GM10248 (cell line): ENCODE results near the gene NANOS2.

Experiments
- CTCF ChIA-PET: fragments of 300-600 bp; sonication (Branson Sonifier 250); formaldehyde crosslinking; extraction: SDS; loops from one replicate; lab custom pipeline; 2021; ENCODE audit warnings: antibody characterized with exemption; lab: Yijun Ruan, JAX
- POLR2A ChIA-PET: fragments of 350-650 bp; sonication (Branson Sonifier 250); formaldehyde crosslinking; extraction: SDS; loops from one replicate; lab custom pipeline; 2020; ENCODE audit warnings: antibody characterized with exemption; lab: Yijun Ruan, JAX
- DNase-seq: peaks from one replicate; pipeline ENCODE4 v3.0.0; 2012; ENCODE audit errors: extremely low spot score
- TF ChIP-seq, protein P1 (sequence below): IDR thresholded peaks from 2 replicates; pipeline ENCODE4 v1.5.1; 2012; ENCODE audit warnings: mild to moderate bottlenecking, low read depth; ENCODE audit errors: extremely low read depth, missing control alignments, control extremely low read depth

Gene NANOS2

DNA sequence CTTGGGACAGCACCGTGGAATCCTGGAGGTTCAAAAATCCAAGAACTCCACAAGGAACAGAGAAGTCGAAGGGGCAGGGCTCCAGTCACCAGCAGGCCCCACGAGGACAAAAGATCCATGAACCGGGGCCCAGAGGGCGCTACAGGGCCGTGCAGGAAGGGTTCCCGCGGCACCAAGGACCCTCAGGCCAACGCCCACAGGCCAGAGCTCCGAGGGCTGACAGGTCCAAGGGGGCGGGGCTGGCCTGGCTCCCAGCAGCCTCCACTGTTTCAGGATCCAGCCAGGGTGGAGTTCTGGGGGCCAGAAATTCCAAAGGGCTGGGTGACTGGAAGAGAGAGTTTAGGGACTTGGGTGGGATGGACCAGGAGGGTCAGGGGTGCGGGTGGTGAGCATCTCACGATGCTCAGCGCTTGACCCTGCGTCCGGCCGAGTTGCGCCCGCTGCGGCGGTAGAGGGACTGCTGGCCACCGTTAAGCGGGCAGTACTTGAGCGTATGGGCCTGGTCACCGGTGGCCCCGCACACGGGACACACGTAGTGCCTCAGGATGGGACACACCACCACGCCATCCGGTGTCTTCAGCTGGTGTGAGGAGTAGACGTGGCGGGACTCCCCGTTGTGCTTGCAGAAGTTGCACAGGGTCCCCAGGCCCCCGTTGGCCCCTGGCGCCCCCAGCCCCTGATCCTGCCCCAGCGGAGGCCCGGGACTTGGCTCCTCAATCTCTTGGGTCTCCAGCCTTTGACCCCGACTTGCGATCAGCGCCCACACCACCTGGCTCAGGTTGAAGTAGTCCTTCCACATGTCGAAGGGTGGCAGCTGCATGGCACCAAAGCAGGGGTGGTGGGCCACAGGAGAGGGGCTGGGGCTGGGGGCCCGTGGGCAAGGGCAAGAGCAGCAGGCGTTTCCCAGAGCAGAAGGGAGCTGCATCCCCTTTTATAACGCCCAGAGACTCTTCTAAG, at the start of gene NANOS2:
Gene NANOS2 (minus strand): TSS at position 905 of the 957 bp plus-strand sequence. CDS start 85 bp downstream, at position 820.
- TF ChIP-seq, protein P1, sequence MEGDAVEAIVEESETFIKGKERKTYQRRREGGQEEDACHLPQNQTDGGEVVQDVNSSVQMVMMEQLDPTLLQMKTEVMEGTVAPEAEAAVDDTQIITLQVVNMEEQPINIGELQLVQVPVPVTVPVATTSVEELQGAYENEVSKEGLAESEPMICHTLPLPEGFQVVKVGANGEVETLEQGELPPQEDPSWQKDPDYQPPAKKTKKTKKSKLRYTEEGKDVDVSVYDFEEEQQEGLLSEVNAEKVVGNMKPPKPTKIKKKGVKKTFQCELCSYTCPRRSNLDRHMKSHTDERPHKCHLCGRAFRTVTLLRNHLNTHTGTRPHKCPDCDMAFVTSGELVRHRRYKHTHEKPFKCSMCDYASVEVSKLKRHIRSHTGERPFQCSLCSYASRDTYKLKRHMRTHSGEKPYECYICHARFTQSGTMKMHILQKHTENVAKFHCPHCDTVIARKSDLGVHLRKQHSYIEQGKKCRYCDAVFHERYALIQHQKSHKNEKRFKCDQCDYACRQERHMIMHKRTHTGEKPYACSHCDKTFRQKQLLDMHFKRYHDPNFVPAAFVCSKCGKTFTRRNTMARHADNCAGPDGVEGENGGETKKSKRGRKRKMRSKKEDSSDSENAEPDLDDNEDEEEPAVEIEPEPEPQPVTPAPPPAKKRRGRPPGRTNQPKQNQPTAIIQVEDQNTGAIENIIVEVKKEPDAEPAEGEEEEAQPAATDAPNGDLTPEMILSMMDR: peak; percentile 35
- no peak for DNase-seq
- POLR2A ChIA-PET: no interaction called here
- CTCF ChIA-PET: no interaction called here

GRCh38 chr19:45962021-45962420, 47.4 kb upstream of the NANOS2 start:
- ChIA-PET POLR2A (no interaction called here), CTCF (no interaction called here)
- TF ChIP-seq, protein P1: no peak
- DNase-seq: no peak

DNA sequence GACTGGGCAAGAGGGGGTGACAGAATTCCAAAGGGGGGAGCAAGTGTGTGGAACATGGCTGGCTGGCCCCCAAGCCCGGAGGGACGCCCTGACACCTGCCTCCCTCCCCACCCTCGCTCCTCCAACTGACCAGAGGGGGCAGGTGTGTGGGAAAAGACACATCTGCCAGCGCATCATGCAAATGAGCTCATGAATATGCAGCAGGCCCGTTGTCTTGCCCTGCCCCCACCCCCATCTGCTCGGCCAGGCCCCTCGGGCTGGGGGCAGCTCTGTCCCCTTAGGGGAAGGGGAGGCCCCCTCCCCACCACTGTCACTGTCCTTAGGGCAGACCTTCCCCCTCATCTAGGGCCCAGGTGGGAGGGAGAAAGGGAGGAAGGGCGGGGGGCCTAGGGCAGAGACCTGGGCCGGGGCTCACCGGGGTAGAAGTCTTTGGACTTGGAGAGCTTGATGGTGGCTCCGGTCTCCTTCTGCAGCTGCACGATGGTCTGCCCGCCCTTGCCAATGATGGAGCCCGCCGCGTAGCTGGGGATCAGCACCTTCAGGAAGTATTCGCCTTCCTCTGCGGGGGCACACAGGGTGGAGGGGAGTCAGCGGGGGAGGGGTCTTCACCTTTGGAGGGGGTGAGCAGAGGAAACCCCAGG, 46.1 kb upstream of the NANOS2 start:
- TF ChIP-seq, protein P1: no peak
- POLR2A ChIA-PET: no interaction called here
- CTCF ChIA-PET: no interaction called here
- no peak for DNase-seq

DNA sequence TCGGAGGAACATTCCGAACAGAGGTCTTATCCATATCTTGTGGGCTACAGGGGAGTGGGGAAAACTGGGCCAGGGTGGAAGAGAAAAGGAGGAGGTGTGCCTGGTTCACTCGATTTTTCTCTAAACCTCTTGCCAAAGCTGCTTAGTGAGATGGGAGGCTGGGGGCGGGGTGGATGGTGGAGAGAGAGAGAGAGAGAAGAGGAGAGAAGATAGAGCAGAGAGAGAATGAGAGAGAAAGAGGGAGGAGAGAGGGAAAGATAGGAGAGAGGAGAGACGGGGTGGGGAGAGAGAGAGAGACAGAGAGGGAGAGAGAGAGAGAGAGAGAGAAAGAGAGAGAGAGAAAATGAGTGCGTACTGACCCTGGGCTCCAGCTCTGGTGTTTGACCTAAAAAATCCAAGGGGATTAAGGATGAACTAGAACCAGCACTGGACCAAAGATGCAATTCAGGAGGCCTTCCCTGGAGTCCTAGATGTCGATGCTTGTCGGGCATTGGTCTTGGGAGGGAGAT, 45.0 kb upstream of the NANOS2 start:
- CTCF ChIA-PET: no interaction called here
- POLR2A ChIA-PET: no interaction called here
- TF ChIP-seq, protein P1: no peak
- no peak for DNase-seq

DNA sequence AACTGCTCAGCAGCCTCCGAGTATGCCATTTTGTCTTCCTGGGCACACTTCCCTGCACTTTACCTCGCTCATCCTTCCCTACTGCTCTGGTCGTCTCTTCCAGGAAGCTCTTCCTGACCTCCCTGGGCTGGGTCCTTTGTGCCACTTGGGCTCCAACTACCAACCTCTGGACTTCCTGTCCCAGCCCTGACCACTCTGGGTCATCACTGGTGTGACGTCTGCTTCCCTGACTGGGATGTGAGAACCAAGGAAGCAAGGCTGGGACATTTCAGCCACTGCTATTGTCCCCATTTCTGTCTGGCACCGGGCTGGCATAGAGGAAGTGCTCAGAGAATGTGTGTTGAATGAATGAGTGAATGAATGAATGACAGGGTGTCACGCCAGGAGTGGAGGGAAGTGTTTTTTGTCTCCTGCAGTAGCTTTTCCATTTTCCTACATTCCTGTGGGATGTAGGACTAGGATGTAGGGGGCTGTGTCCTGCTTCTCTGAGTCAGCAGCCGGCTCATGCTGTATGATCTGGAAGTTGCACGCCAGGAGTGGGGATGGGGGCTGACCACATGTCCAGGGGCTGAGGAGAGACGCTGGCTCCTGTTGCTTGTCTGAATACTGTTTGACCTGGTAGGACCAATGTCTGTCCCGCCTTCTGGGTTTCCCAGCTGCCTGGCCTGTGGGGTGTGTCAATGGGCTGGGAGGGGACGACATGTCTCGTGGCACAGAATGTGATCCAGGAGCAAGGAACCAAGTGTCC, 44.4 kb upstream of the NANOS2 start:
- no peak for DNase-seq
- ChIA-PET POLR2A (no interaction called here), CTCF (no interaction called here)
- TF ChIP-seq, protein P1: no peak

DNA sequence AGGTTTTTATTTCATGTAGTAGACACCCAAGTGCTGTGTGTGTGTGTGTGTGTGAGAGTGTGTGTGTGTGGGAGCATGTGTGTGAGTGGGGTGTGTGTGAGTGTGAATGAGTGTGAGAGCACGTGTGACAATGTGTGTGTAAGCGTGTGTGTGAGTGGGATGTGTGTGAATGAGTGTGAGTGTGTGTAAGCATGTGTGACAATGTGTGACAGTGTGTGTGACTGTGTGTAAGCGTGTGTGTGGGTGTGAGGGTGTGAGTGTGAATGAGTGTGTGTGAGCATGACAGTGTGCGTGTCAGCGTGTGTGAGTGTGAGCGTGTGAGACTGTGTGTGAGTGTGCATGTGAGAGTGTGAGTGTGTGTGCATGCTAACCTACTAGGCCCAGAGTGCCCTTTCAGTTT, 43.7 kb upstream of the NANOS2 start:
- TF ChIP-seq, protein P1: no peak
- no peak for DNase-seq
- CTCF ChIA-PET: no interaction called here
- POLR2A ChIA-PET: no interaction called here
